A375 (cell line): ENCODE data around the gene ZNF394. TPM values are rescaled to one million over a fixed set of nuclear protein-coding genes. Genes with fewer than 3 reads are reported as not detected.

Experiments used
- total RNA-seq: library from RNA; depleted of rRNA; stranded (reverse); fragments of >200 nt; shearing (Covaris generic); gene quantifications from 2 replicates; pipeline ENCODE4 v1.2.3, GENCODE V29; 2014; rRNA removed

The ZNF394 gene
- total RNA-seq = 30.3 and 30.7 TPM in 2 replicates

GRCh38 chr7:99499721-99500636, at the start of gene ZNF394:
Gene ZNF394 (minus strand): TSS chr7:99500281. CDS start chr7:99500093, 188 bp downstream.

GRCh38 chr7:99504603-99505323, 4.7 kb upstream of the ZNF394 start, which contains the start of gene ZKSCAN5:
Gene ZKSCAN5 (plus strand): TSS chr7:99504662. CDS start chr7:99506045, 1,383 bp downstream.

GRCh38 chr7:99472561-99473314, 27.3 kb downstream of the ZNF394 start, which contains the start of gene ZNF789:
Gene ZNF789 (plus strand): TSS chr7:99472890. CDS start chr7:99476457, 3,567 bp downstream.

Other genes with a start within 250 kb of the ZNF394 start
- 0.87 and 1.7 TPM in 2 replicates for gene MYH16, start 227.4 kb downstream of the ZNF394 start, total RNA-seq
- gene ARPC1A, start 174.4 kb downstream of the ZNF394 start, total RNA-seq = 104 and 112 TPM in 2 replicates
- 371 and 418 TPM in 2 replicates for gene ARPC1B, start 125.6 kb downstream of the ZNF394 start, total RNA-seq
- 115 and 116 TPM in 2 replicates for gene PDAP1, start 91.7 kb downstream of the ZNF394 start, total RNA-seq
- 274 and 315 TPM in 2 replicates for gene BUD31, start 91.3 kb downstream of the ZNF394 start, total RNA-seq
- 9.2 and 13.2 TPM in 2 replicates for gene PTCD1, start 61.5 kb downstream of the ZNF394 start, total RNA-seq
- gene CPSF4, start 61.3 kb downstream of the ZNF394 start, total RNA-seq = 58.6 and 64.0 TPM in 2 replicates
- gene ATP5MF, start 34.1 kb downstream of the ZNF394 start, total RNA-seq = 632 and 731 TPM in 2 replicates
- 8.4 and 17.3 TPM in 2 replicates for gene ZNF789, start 27.4 kb downstream of the ZNF394 start, total RNA-seq
- 10.8 and 12.2 TPM in 2 replicates for gene ZKSCAN5, start 4.4 kb upstream of the ZNF394 start, total RNA-seq
- gene FAM200A, start 51.8 kb upstream of the ZNF394 start, total RNA-seq = 4.1 and 5.1 TPM in 2 replicates
- gene ZNF655, start 58.4 kb upstream of the ZNF394 start, total RNA-seq = 121 and 149 TPM in 2 replicates
- gene TMEM225B, start 98.0 kb upstream of the ZNF394 start, total RNA-seq = 0.48 TPM in 1 of 2 replicates, not detected in the other
- gene ZSCAN25, start 116.7 kb upstream of the ZNF394 start, total RNA-seq = 17.4 and 23.4 TPM in 2 replicates
- 0.11 and 0.32 TPM in 2 replicates for gene CYP3A5, start 179.7 kb upstream of the ZNF394 start, total RNA-seq
- not detected in 2 replicates for gene CYP3A7, start 234.9 kb upstream of the ZNF394 start, total RNA-seq